Skeletal muscle tissue (tissue), 4 donors: ENCODE results near the gene SPDYE1. TPM values are rescaled to one million over a fixed set of nuclear protein-coding genes. Genes with fewer than 3 reads are reported as not detected.
"Not testable (repeated sequence)": the region's sequence is repeated elsewhere in the genome, so short reads cannot be mapped to it uniquely, and the experiment has no call there.

Experiments
- H3K27ac ChIP-seq: one replicate; pipeline ENCODE4 v1.7.0; 2013; ENCODE audit warnings: mild to moderate bottlenecking, low read depth, low read length, inconsistent platforms
- H3K27me3 ChIP-seq, 3 donors: one replicate each; pipeline ENCODE4 v1.7.0; 2013; ENCODE audit warnings: low read length in 3 of 3; ENCODE audit not compliant: control insufficient read depth in 3 of 3, insufficient read depth in 3 of 3
- H3K36me3 ChIP-seq, 3 donors: one replicate each; pipeline ENCODE4 v1.7.0; 2013; ENCODE audit warnings: low read length in 3 of 3; ENCODE audit not compliant: control insufficient read depth in 3 of 3, insufficient read depth in 3 of 3
- H3K4me1 ChIP-seq, 3 donors: one replicate each; pipeline ENCODE4 v1.7.0; 2013; ENCODE audit warnings: low read length in 3 of 3, mild to moderate bottlenecking in 3 of 3; ENCODE audit not compliant: control insufficient read depth in 3 of 3, insufficient read depth in 3 of 3
- H3K4me3 ChIP-seq, 3 donors: one replicate each; pipeline ENCODE4 v1.7.0; 2013; ENCODE audit warnings: low read length in 3 of 3
- H3K9ac ChIP-seq, 3 donors: one replicate each; pipeline ENCODE4 v1.7.0; 2013; ENCODE audit warnings: low read length in 3 of 3, mild to moderate bottlenecking in 3 of 3, moderate library complexity in 2 of 3, low read depth in 1 of 3
- H3K9me3 ChIP-seq, 3 donors: one replicate each; pipeline ENCODE4 v1.7.0; 2013; ENCODE audit warnings: low read length in 3 of 3; ENCODE audit not compliant: control insufficient read depth in 3 of 3
- total RNA-seq: library from RNA; depleted of rRNA; stranded (reverse); fragments of >200 nt; gene quantifications from one replicate; pipeline ENCODE4 v1.2.3, GENCODE V29; 2014
- donor health status: Osteomylitis.

SPDYE1 gene, protein sequence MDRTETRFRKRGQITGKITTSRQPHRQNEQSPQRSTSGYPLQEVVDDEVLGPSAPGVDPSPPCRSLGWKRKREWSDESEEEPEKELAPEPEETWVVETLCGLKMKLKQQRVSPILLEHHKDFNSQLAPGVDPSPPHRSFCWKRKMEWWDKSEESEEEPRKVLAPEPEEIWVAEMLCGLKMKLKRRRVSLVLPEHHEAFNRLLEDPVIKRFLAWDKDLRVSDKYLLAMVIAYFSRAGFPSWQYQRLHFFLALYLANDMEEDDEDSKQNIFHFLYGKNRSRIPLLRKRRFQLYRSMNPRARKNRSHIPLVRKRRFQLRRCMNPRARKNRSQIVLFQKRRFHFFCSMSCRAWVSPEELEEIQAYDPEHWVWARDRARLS
- not detected for total RNA-seq

DNA sequence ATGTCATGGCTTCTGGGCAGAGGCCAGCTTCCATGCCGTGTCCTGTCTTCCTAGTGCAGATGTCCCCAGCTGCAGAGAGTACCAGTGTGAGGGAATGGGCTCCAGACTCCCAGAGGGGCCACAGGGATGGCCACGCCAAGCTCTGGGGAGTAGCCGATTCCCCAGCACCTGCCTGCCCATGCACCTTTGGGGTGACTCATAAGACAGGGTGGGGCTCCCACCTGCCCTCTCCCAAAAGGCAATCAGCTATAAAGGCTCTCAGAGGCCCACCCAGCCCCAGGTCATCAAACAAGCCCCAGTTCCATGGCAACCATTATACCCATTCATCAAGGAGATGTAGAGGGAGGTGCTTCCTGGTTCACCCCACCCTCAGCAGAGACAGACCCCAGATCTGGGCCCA, at the start of gene SPDYE1:
Gene SPDYE1, plus strand, starts transcription at position 366 of the 400 bp plus-strand sequence. CDS start 2,053 bp downstream, outside the sequence.
- H3K4me1 ChIP-seq, H3K9me3 ChIP-seq: not testable (repeated sequence)

DNA sequence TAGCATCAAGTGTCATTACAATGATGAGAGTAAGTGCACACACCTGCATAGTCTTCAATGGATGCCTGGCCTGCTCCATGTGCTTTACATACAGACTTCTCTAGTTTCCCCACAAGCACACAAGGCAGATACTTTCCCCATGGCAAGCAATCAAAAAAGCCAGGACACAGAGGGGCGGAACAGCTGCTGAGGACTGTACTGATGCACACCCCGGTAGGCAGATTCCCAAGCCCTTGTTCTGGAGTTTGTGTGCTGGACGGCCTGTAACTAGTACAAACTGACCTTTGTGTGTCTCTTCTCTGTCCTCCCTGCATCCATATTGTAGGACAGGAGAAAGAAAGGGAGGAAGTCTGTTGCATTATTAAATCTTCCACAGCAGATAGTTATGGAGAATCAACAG, 45.7 kb upstream of the SPDYE1 start:
- H3K4me3 ChIP-seq, result no peak overlapping the region
- no peak overlapping the region for H3K9ac ChIP-seq
- no peak overlapping the region for H3K27ac ChIP-seq
- H3K4me1 ChIP-seq, result no peaks in the 10 kb centered on the region
- peaks cover 47 to 62% (median 58%) of the 10 kb centered on the region in 3 donors for H3K36me3 ChIP-seq
- H3K9me3 ChIP-seq, result no peaks in the 10 kb centered on the region
- no peaks in the 10 kb centered on the region for H3K27me3 ChIP-seq

More for the DNA sequence above, at the start of gene SPDYE1:
- H3K27me3 ChIP-seq, H3K36me3 ChIP-seq, H3K9ac ChIP-seq, H3K4me3 ChIP-seq, H3K27ac ChIP-seq: not testable (repeated sequence)

DNA sequence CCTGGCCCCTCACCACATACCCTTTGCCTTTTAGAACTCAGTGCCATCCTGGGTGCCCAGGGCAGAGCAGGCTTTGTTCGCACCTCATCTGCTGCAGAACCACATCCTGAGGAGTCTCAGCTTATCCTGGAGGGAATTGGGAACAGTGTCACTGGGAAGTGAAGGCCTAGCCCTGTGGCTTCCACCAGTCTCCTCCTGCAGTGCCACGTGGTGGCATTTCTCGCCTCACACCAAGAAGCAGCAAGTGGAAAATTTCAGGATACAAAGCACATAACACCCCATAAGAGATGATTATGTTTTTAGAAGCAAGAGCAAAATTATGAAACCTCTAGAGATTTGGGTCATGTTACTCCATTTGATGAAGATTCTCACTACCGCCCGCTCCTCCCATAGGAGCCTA, 44.6 kb upstream of the SPDYE1 start:
- peak overlapping the region in 1 of 3 donors; percentile 25 for H3K9ac ChIP-seq
- no peaks in the 10 kb centered on the region for H3K9me3 ChIP-seq
- H3K4me3 ChIP-seq, result no peak overlapping the region
- H3K36me3 ChIP-seq, result peaks cover 47 to 62% (median 58%) of the 10 kb centered on the region in 3 donors
- H3K27me3 ChIP-seq, result no peaks in the 10 kb centered on the region
- no peaks in the 10 kb centered on the region for H3K4me1 ChIP-seq
- H3K27ac ChIP-seq, result no peak overlapping the region

DNA sequence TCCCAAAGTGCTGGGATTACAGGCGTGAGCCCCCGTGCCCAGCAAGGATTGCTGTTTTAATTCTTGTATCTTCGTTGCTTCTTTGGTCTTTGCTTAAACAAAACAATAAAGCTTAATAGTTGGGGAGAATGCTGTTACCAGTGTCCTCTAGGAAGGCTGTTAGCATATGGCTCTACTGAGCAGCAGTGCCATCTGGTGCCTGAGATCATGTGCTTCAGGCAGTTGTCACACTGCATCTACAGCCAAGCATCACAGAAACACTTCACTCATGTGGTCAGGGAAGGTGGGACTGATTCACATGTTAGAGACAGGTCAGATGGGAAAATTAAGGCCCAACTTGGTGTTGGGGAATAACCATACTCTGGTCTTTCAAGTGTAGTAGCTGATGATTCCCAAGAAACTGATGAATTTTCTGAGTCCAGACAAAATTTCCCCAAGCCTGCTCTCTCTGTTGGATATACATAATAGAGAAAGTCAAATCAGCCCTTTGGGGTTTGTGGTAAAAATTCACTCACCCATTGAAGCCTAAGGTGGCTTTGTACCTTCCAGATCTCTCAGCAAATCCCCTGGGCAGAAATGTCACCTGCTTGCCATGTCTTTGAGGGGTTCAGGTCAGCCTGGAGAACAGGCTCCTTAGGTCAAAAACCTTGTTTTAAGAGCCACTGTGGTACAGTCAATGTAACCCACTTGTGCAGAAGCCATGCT, 43.0 kb upstream of the SPDYE1 start:
- Histone ChIP-seq H3K9me3 (no peaks in the 10 kb centered on the region), H3K4me3 (no peak overlapping the region), H3K36me3 (peaks cover 38 to 47% (median 47%) of the 10 kb centered on the region in 3 donors), H3K9ac (no peak overlapping the region), H3K27ac (no peak overlapping the region), H3K27me3 (no peaks in the 10 kb centered on the region), H3K4me1 (no peaks in the 10 kb centered on the region)

DNA sequence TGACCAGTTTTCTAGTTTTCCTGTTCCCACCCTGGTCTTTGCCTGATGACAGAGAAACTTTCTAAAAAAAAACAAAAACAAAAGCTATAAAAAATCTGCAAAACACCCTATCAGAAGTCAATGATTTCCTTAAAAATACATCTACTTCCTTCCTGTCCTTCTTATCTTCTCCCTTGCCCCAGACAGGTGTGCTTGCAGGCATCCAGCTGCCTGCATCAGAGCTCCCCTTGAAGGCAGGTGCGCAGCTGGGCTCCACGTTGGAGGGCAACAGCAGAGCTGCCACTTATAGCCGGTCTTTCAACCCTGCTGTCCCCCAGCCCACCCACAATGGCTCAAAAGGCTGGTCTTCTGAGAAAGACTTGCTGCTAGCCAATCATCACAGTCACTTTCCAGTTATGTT, 41.7 kb upstream of the SPDYE1 start:
- Histone ChIP-seq H3K4me3 (no peak overlapping the region), H3K36me3 (peaks cover 28 to 41% (median 37%) of the 10 kb centered on the region in 3 donors), H3K27ac (no peak overlapping the region), H3K9me3 (no peaks in the 10 kb centered on the region), H3K4me1 (no peaks in the 10 kb centered on the region), H3K27me3 (no peaks in the 10 kb centered on the region), H3K9ac (no peak overlapping the region)

DNA sequence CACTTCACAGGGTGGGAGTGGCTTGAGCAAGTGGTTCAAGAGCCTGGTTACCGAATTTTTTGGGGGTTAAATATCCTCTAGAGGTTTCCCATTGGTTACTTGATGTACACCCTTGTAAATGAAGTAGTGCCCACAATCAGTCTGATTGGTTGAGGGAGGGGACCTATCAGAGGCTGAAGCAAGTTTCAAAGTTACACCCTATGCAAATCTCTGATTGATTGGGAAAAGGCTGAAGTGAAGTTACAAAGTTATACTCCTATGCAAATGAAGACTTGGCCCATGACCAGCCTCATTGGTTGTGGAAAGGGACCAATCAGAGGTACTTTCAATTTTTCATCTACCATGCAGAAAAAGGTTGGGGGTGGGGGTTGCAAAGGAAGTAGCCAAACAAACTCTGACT, 36.8 kb upstream of the SPDYE1 start:
- H3K36me3 ChIP-seq, result peaks cover 4 to 11% (median 4%) of the 10 kb centered on the region in 3 donors
- H3K27me3 ChIP-seq, result no peaks in the 10 kb centered on the region
- no peak overlapping the region for H3K4me3 ChIP-seq

DNA sequence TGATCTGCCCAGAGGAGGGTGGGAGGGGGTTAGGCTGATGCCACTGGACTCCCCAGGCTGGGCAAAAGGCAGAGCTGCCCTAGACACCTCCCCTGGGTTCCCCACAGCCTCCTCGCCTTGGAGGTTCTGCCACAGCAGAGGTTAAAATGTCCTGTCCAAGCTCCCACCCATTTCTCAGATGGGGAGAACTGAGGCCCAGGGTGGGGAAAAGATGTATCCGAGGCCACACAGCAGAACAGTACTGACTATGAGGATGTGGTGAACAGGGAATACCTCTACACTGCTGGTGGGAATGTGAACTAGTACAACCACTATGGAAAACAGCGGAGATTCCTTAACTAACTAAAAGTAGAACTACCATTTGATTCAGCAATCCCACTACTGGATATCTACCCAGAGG, 31.3 kb upstream of the SPDYE1 start:
- not testable (repeated sequence) for H3K4me1 ChIP-seq, H3K4me3 ChIP-seq, H3K27ac ChIP-seq, H3K9ac ChIP-seq, H3K27me3 ChIP-seq, H3K36me3 ChIP-seq, H3K9me3 ChIP-seq

More for the DNA sequence above, 36.8 kb upstream of the SPDYE1 start:
- no peaks in the 10 kb centered on the region for H3K4me1 ChIP-seq
- H3K9ac ChIP-seq, result no peak overlapping the region
- no peak overlapping the region for H3K27ac ChIP-seq
- no peaks in the 10 kb centered on the region for H3K9me3 ChIP-seq

DNA sequence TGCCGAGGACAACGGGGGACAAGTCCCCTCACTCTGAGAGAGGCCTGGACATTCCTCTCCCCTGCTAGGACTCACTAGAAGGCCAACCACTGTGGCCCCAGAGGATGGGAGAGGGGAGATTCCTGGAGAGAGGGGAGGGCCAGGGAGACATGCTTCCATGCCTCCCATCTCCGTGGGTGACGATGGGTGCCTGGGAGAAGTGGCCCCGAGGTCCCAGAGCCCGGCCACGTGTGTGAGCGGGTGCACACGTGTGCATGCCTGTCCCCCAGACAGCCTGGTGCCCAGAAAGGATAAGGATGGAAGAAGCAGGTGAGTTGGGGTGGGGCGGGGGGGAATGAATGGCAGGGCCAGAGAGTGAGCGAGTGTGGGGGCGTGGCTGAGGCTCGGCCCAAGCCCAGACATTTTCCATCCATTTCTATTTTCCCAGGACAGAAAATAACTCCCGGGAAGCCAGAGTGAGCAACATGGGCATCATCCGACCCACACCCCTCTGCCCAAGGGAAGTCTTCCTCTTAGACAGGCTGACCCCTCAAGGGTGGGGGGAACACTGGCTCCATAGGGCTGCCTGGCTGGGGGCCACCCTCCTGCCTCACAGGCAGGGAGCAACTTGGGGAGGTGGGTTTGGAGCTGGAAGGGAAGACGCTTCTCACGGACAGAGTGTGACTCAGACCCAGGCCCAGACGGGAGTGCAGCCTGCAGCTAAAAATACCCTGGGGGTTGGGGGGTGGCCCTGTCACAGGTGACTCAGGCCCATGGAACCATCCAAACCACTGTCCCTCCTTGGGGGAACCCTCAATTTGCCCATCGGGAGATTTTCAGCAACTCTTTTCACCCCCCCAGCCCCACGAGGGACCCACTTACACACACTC, 29.3 kb upstream of the SPDYE1 start:
- H3K9ac ChIP-seq, H3K27ac ChIP-seq, H3K36me3 ChIP-seq, H3K4me3 ChIP-seq, H3K27me3 ChIP-seq, H3K4me1 ChIP-seq, H3K9me3 ChIP-seq: not testable (repeated sequence)

DNA sequence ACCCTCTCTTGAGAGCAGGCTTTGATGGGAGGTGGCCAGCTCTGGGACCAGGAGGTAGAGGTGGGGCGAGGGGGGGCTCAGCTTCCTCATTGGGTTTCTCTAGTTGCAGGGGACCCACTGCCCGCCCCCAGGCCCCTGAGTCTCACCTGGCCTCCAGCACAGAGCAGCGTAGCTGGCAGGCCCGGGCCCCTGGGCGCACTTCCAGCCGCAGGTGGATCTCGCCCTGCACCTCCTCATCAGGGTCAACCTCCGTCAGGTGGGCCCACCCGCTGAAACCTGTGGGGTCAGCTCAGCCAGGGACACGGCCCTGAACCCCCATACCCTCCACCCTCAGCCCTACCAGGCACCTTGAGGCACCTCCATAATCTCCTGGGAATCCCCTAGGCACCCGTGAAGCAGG, 28.1 kb upstream of the SPDYE1 start:
- not testable (repeated sequence) for H3K27ac ChIP-seq, H3K4me3 ChIP-seq, H3K4me1 ChIP-seq, H3K9me3 ChIP-seq, H3K36me3 ChIP-seq, H3K9ac ChIP-seq, H3K27me3 ChIP-seq

DNA sequence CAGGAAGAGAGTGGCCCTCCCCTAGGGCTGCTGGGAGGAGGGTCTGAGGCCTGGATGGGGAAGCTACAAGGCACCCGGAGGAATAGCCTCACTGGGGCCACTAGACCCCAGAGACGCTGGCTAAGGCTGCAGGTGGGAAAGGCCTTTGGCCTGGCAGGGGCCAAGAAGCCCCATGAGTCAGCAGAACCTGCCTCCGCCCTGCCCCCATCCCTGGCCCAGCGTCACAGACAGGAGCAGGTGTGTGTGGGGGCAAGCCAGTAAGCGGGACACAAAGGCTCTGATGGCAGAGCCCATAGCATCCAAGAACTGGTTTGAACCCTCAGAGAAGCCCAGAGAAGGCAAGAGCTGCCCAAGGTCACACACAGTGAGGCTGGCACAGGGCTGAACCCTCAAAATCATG, 27.0 kb upstream of the SPDYE1 start:
- H3K27me3 ChIP-seq, H3K4me3 ChIP-seq, H3K9ac ChIP-seq, H3K4me1 ChIP-seq, H3K27ac ChIP-seq, H3K9me3 ChIP-seq, H3K36me3 ChIP-seq: not testable (repeated sequence)
